ENCODE results near the gene MCMBP. TPM values are rescaled to one million over a fixed set of nuclear protein-coding genes. Genes with fewer than 3 reads are reported as not detected.

Gene MCMBP
- polyA plus RNA-seq, 1 donor (not counting 4 experiments of a cell fraction or from before 2014, with no cell fraction given), result 74.4 TPM

DNA sequence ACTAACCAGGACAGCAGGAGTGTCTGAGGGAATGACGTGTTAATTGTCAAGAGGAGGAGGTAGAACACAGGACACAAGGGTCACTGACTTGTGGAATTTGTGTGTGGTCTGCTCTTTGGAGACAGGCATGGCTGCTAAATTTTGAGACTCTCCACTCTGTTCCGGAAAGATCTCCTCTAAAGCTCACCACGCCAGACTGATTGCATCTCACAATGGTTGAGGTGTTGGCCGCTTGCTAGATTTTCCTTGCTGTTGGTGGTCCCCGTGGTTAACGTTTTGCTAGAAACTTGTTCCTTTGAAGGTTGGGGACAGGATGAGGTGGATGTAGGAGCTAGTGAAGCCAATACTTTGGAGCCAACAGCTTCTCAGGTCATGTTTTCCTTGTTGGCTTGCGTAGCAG lies 57.0 kb downstream of the MCMBP start:
- no peak overlapping the region for H3K4me3 ChIP-seq (ENCODE audit: control insufficient read depth in 2 of 3, extremely low read depth in 1 of 3, insufficient read depth in 2 of 3, low read depth in 1 of 3, low read length in 3 of 3)
- no peaks in the 10 kb centered on the region for H4K20me1 ChIP-seq (ENCODE audit: control insufficient read depth, extremely low read depth, insufficient read depth, low read length)
- H3K79me2 ChIP-seq (ENCODE audit: control insufficient read depth, insufficient read depth, low read length), result no peaks in the 10 kb centered on the region
- peaks cover 3% of the 10 kb centered on the region for H3K4me1 ChIP-seq (ENCODE audit: control insufficient read depth, extremely low read depth, insufficient read depth, low read length)
- no peaks in the 10 kb centered on the region for H3K9me1 ChIP-seq (ENCODE audit: control insufficient read depth, extremely low read depth, insufficient read depth, low read length)
- TF ChIP-seq, protein P1, sequence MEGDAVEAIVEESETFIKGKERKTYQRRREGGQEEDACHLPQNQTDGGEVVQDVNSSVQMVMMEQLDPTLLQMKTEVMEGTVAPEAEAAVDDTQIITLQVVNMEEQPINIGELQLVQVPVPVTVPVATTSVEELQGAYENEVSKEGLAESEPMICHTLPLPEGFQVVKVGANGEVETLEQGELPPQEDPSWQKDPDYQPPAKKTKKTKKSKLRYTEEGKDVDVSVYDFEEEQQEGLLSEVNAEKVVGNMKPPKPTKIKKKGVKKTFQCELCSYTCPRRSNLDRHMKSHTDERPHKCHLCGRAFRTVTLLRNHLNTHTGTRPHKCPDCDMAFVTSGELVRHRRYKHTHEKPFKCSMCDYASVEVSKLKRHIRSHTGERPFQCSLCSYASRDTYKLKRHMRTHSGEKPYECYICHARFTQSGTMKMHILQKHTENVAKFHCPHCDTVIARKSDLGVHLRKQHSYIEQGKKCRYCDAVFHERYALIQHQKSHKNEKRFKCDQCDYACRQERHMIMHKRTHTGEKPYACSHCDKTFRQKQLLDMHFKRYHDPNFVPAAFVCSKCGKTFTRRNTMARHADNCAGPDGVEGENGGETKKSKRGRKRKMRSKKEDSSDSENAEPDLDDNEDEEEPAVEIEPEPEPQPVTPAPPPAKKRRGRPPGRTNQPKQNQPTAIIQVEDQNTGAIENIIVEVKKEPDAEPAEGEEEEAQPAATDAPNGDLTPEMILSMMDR (optimal IDR thresholded peaks at IDR 0.05 in 1 of 3, IDR thresholded peaks at IDR 0.05 in 1 of 3, conservative IDR thresholded peaks at IDR 0.05 in 1 of 3; ENCODE audit: extremely low read depth in 1 of 3, insufficient read depth in 2 of 3, low read length in 3 of 3), result no peak
- no peak for TF ChIP-seq EZH2 (IDR thresholded peaks at IDR 0.05; ENCODE audit: low read length)
- H3K9me3 ChIP-seq (ENCODE audit: control insufficient read depth, low read depth, low read length), result no peaks in the 10 kb centered on the region
- FAIRE-seq (no peak), DNase-seq (ENCODE audit: low read depth, low spot score) (no peak)
- H3K4me2 ChIP-seq (ENCODE audit: control insufficient read depth, extremely low read depth, insufficient read depth, low read depth, low read length), result no peak overlapping the region
- no peak overlapping the region for H3K27ac ChIP-seq (ENCODE audit: control insufficient read depth, insufficient read depth, low read length)
- H3K27me3 ChIP-seq (ENCODE audit: control insufficient read depth, extremely low read depth, insufficient read depth, low read length), result no peaks in the 10 kb centered on the region
- H2AFZ ChIP-seq (ENCODE audit: control insufficient read depth, low read length), result no peak overlapping the region
- H3K36me3 ChIP-seq (ENCODE audit: control insufficient read depth in 2 of 2, extremely low read depth in 1 of 2, insufficient read depth in 2 of 2, low read length in 2 of 2), result peaks cover 9 to 12% of the 10 kb centered on the region in 2 experiments
- H3K9ac ChIP-seq (ENCODE audit: control insufficient read depth, extremely low read depth, insufficient read depth, low read length), result no peak overlapping the region
- dilution Hi-C loops (cut with MboI; ENCODE audit: extremely low pct_ligation_motif_present, low sequenced_read_pairs), result no loop called here

DNA sequence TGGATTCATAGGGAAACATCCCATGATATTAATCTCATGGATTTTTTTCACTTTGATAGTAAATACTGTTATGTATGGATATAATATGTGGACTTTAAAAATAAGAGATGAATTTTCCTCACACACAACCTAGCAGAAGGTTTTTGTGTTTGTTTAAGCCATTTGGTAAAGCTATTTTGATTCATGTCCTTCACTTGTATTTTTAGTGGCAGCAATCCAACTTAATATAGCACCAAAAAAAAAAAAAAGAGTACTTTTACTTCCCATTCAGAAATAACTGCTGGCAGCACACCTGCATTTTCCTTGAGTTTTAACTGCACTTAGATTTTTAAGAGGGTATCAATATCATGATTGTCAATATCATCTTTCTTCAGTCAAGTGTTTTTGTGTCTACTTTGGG lies 60.0 kb downstream of the MCMBP start:
- H3K9me3 ChIP-seq (ENCODE audit: control insufficient read depth, low read depth, low read length), result no peaks in the 10 kb centered on the region
- H3K36me3 ChIP-seq (ENCODE audit: control insufficient read depth in 2 of 2, extremely low read depth in 1 of 2, insufficient read depth in 2 of 2, low read length in 2 of 2), result peaks cover 10 to 12% of the 10 kb centered on the region in 2 experiments
- no peak overlapping the region for H3K9ac ChIP-seq (ENCODE audit: control insufficient read depth, extremely low read depth, insufficient read depth, low read length)
- dilution Hi-C loops (cut with MboI; ENCODE audit: extremely low pct_ligation_motif_present, low sequenced_read_pairs), result no loop called here
- H3K4me2 ChIP-seq (ENCODE audit: control insufficient read depth, extremely low read depth, insufficient read depth, low read depth, low read length), result no peak overlapping the region
- H3K4me3 ChIP-seq (ENCODE audit: control insufficient read depth in 2 of 3, extremely low read depth in 1 of 3, insufficient read depth in 2 of 3, low read depth in 1 of 3, low read length in 3 of 3), result no peak overlapping the region
- H3K79me2 ChIP-seq (ENCODE audit: control insufficient read depth, insufficient read depth, low read length), result no peaks in the 10 kb centered on the region
- no peak overlapping the region for H2AFZ ChIP-seq (ENCODE audit: control insufficient read depth, low read length)
- DNase-seq (ENCODE audit: low read depth, low spot score) (no peak), FAIRE-seq (no peak)
- no peaks in the 10 kb centered on the region for H3K9me1 ChIP-seq (ENCODE audit: control insufficient read depth, extremely low read depth, insufficient read depth, low read length)
- H3K27ac ChIP-seq (ENCODE audit: control insufficient read depth, insufficient read depth, low read length), result no peak overlapping the region
- no peaks in the 10 kb centered on the region for H4K20me1 ChIP-seq (ENCODE audit: control insufficient read depth, extremely low read depth, insufficient read depth, low read length)
- no peak for TF ChIP-seq EZH2 (IDR thresholded peaks at IDR 0.05; ENCODE audit: low read length)
- TF ChIP-seq, protein P1 (optimal IDR thresholded peaks at IDR 0.05 in 1 of 3, IDR thresholded peaks at IDR 0.05 in 1 of 3, conservative IDR thresholded peaks at IDR 0.05 in 1 of 3; ENCODE audit: extremely low read depth in 1 of 3, insufficient read depth in 2 of 3, low read length in 3 of 3), result no peak
- H3K27me3 ChIP-seq (ENCODE audit: control insufficient read depth, extremely low read depth, insufficient read depth, low read length), result no peaks in the 10 kb centered on the region
- H3K4me1 ChIP-seq (ENCODE audit: control insufficient read depth, extremely low read depth, insufficient read depth, low read length), result no peaks in the 10 kb centered on the region
